ENCODE measurements around the gene GRHL3.

The GRHL3 gene

DNA sequence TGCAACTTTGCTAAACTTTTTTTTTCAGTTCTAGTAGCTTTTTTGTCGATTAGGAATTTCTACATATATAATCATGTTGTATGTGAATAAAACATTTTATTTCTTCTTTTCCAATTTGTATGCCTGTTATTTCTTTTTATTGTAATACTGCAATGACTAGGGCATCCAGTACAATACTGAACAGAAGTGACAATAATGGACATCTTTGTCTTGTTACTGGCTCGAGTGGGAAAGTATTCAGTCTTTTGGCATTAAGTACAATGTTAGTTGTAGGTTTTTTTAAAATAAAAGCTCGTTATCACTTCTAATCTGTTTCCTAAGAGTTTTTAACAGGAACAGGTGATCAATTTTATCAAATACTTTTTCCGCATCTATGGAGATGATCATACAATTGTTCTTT, 84.6 kb downstream of the GRHL3 start:
- no peak for DNase-seq

Data from NCI-H345 (cell line).